Nucleus accumbens (tissue), 56 donors: ENCODE results near the gene PROSER3.

Source experiments
- DNase-seq, 56 donors: peaks; one replicate each; lab custom pipeline; 2025; lab: John Stamatoyannopoulos, UW

Gene PROSER3

GRCh38 chr19:35773020-35773806 lies 15.2 kb downstream of the PROSER3 start:
- no peak for DNase-seq

DNA sequence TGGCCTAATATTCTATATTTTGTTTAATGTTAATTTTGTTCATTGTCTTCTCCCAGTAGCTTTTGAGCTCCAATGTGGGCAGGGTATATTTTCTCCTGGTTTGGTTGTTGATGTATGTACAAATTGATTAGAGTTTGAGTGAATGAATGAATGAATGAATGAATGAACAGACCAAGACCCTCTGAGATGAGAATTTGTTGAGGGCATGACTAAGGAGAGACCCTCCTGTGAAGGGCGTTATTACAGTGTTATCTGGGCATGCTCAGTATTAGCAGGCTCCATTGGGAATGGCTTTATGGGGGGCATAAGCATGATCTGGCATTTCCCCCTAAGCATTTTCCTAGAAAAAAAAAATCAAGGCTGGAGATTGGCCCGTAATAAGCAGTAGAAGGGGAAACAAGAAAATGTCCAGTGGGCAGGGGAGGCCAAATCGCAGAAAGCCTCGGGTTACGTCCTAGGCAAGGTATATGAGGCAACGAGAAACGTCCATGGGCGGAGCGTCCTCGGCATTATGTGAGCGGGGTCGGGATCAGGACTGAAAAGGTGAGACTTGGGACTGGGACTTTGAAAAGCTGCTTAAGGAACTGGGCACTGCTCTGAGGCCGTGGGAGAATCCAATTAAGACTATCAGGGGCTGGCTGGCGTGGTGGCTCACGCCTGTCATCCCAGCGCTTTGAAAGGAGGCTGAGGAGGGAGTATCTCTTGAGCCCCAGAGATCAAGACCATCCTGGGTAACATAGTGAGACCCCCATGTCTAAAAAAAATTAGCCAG lies 16.5 kb downstream of the PROSER3 start:
- DNase-seq: no peak

- DNase-seq: no peak
Observed at GRCh38 chr19:35775046-35775297, 17.0 kb downstream of the PROSER3 start.

- DNase-seq: peak; percentile 46 to 100 (median 95)
Observed at GRCh38 chr19:35775298-35776101, 17.5 kb downstream of the PROSER3 start, which contains the start of gene ARHGAP33. Gene ARHGAP33, plus strand, starts transcription at chr19:35775564. Its CDS starts 95 bp downstream, at chr19:35775659.

GRCh38 chr19:35776102-35776788 lies 18.3 kb downstream of the PROSER3 start:
- DNase-seq: peak in 8 of 56 donors; percentile 20 to 34 (median 28)

GRCh38 chr19:35777086-35777841 lies 19.3 kb downstream of the PROSER3 start:
- peak in 33 of 56 donors; percentile 6 to 50 (median 30) for DNase-seq

DNA sequence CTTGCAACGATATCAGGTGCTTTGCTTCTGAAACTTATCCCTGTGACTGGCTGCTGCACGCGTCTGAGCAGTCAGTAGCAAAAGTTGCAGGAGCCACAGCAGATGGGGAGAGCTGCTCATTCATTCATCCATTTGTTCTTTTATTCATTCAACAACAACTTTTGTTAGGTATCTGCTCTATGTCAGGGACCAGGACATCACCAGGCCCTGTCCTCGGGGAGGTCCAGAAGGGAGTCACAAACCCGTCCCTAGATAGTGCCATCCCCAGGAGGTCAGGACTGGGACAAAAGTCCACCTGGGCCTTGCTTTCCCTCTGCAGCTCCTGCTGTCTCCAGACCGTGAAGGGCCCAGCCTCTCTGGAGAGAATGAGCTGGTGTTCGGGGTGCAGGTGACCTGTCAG lies 20.0 kb downstream of the PROSER3 start:
- no peak for DNase-seq

- DNase-seq: peak in 14 of 56 donors; percentile 1 to 62 (median 24)
Observed at GRCh38 chr19:35779033-35779432, 21.1 kb downstream of the PROSER3 start.

GRCh38 chr19:35780058-35780457 lies 22.1 kb downstream of the PROSER3 start:
- no peak for DNase-seq

DNA sequence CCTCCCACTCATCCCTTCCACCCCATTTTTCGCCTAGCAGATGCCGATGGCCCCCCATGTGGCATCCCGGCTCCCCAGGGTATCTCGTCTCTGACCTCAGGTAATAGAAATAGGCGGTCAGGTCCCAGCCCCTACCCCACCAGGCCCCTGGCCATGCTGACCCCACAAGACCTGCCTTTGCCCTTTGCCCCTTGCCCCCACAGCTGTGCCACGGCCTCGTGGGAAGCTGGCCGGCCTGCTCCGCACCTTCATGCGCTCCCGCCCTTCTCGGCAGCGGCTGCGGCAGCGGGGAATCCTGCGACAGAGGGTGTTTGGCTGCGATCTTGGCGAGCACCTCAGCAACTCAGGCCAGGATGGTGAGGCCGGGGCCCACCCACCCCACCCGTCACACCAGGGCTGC lies 22.7 kb downstream of the PROSER3 start:
- no peak for DNase-seq

DNA sequence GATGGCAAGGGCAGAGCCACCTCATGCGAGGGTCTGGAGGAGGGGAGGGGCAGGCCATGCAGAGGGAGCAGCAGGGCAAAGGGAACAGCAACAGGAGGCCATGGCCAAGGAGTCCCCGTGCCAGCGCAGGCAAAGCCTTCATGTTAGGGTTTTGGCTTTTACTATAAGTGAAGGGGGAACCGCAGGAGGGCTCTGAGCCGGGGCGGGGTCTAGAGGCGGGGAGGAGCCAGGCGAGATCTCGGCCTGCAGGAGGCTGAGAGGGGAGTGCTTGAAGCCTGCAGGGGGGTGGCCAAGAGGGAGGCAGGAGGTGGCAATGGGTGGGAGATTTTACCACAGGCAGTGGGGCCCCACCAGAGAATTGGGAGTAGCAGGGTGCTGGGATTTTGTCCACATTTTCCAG lies 23.7 kb downstream of the PROSER3 start:
- no peak for DNase-seq

DNA sequence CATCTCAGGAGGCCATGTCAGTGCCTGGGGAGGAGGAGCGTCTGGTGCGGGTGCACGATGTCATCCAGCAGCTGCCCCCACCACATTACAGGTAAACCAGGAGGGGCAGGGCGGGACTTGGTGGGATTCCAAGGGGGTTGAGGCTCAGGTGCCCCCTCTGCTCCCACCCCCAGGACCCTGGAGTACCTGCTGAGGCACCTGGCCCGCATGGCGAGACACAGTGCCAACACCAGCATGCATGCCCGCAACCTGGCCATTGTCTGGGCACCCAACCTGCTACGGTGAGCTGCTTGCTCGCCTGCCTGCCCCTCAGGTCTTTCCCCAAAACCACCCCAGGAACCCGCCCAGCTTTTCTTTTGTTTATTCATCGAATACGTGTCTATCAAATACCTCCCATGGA lies 24.6 kb downstream of the PROSER3 start:
- DNase-seq: no peak

DNA sequence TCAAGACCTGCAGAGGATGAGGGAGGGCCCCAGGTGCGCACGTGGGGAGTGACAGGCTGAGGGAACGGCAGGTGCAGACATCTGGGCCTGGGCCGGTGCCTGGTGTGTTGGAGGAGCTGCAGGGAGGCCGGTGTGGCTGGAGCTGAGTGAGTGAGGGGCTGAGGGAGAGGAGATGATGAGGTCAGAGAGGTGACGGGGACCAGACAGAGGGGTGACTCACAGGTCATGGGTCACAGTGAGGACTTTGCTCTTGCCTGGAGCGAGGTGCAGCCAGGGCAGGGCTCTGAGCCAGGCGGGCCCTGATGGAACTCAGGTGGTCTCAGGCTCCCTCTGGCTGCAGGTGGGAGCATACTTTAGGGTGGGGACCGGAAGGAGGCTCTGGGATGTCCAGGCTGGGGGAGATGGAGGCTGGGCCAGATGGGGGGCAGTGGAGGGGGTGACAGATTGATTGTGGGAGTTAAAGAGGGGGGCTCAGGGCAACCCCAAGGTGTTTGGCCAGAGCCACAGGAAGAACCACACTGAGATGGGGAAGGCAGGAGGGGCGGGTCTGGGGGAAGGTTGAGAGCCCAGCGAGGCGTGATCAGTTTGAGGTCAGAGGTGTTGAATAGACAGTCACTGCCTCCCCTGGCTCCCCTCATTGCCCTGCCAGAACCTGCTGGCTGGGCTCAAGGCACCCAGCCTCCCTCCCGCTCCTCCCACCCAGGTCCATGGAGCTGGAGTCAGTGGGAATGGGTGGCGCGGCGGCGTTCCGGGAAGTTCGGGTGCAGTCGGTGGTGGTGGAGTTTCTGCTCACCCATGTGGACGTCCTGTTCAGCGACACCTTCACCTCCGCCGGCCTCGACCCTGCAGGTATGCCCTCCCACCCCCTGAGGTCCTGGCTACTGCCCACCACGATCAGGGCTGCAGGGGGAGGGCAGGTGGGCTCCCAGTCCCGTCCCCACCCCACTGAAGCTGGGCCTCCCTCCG lies 25.8 kb downstream of the PROSER3 start:
- no peak for DNase-seq

GRCh38 chr19:35784503-35785338 lies 26.7 kb downstream of the PROSER3 start:
- DNase-seq: no peak

DNA sequence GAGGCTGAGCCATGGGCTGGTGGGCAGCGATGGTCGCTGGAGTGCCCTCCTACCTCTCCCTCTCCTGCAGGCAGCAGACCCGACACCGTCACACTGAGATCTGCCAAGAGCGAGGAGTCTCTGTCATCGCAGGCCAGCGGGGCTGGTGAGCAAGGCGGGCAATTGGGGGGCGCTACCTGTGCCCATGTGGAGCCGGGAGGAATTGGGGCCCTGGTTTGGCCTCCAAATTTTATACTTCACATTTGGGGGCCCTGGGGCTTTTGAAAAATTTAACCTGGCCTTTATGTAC lies 27.3 kb downstream of the PROSER3 start:
- no peak for DNase-seq

DNA sequence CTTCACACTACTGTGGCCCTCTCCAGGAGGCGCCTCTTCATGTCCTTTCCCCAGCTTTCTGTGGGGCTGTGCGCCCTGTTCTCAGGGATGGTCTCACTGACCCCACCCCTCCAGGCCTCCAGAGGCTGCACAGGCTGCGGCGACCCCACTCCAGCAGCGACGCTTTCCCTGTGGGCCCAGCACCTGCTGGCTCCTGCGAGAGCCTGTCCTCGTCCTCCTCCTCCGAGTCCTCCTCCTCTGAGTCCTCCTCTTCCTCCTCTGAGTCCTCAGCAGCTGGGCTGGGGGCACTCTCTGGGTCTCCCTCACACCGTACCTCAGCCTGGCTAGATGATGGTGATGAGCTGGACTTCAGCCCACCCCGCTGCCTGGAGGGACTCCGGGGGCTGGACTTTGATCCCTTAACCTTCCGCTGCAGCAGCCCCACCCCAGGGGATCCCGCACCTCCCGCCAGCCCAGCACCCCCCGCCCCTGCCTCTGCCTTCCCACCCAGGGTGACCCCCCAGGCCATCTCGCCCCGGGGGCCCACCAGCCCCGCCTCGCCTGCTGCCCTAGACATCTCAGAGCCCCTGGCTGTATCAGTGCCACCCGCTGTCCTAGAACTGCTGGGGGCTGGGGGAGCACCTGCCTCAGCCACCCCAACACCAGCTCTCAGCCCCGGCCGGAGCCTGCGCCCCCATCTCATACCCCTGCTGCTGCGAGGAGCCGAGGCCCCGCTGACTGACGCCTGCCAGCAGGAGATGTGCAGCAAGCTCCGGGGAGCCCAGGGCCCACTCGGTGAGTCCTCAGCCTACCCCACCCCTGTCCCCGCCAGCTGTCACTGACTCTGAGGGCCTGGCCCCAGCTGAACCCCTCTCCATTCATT lies 28.6 kb downstream of the PROSER3 start:
- DNase-seq: no peak

DNA sequence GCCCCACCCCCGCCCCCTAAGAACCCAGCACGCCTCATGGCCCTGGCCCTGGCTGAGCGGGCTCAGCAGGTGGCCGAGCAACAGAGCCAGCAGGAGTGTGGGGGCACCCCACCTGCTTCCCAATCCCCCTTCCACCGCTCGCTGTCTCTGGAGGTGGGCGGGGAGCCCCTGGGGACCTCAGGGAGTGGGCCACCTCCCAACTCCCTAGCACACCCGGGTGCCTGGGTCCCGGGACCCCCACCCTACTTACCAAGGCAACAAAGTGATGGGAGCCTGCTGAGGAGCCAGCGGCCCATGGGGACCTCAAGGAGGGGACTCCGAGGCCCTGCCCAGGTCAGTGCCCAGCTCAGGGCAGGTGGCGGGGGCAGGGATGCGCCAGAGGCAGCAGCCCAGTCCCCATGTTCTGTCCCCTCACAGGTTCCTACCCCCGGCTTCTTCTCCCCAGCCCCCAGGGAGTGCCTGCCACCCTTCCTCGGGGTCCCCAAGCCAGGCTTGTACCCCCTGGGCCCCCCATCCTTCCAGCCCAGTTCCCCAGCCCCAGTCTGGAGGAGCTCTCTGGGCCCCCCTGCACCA lies 29.3 kb downstream of the PROSER3 start:
- DNase-seq: no peak
